Progenitor cell of endocrine pancreas (in vitro differentiated cells): Measurements from ENCODE around the gene SLC17A8. TPM values are rescaled to one million over a fixed set of nuclear protein-coding genes. Genes with fewer than 3 reads are reported as not detected.
"Not testable (repeated sequence)": the region's sequence is repeated elsewhere in the genome, so short reads cannot be mapped to it uniquely, and the experiment has no call there.

Experiments
- DNase-seq: peaks from one replicate; pipeline ENCODE4 v3.0.0; 2021; ENCODE audit warnings: low spot score; ENCODE audit not compliant: unreplicated experiment
- H3K27ac Mint-ChIP-seq: 2 replicates; pipeline ENCODE4 v1.8.0; 2021; ENCODE audit warnings: mild to moderate bottlenecking, moderate library complexity, mixed read lengths
- H3K27me3 Mint-ChIP-seq: 2 replicates; pipeline ENCODE4 v1.8.0; 2021; ENCODE audit warnings: mixed read lengths
- H3K36me3 Mint-ChIP-seq: 2 replicates; pipeline ENCODE4 v1.8.0; 2022; ENCODE audit warnings: mixed read lengths; ENCODE audit not compliant: insufficient read depth
- H3K4me1 Mint-ChIP-seq: 2 replicates; pipeline ENCODE4 v1.8.0; 2021; ENCODE audit warnings: low read depth, mixed read lengths
- H3K4me3 Mint-ChIP-seq: 2 replicates; pipeline ENCODE4 v1.8.0; 2021; ENCODE audit warnings: low read depth, mild to moderate bottlenecking, moderate library complexity, mixed read lengths
- H3K9me3 Mint-ChIP-seq: 2 replicates; pipeline ENCODE4 v1.8.0; 2021; ENCODE audit warnings: low read depth, mixed read lengths
- total RNA-seq: library from RNA; stranded (reverse); gene quantifications from 2 replicates; pipeline ENCODE4 v1.2.1, GENCODE V29; 2021
- TF ChIP-seq, protein P1 (sequence below): fragments of 200-600 bp; sonication (generic); IDR thresholded peaks from one replicate; pipeline ENCODE4 v1.5.0; 2021; ENCODE audit warnings: antibody characterized with exemption, mild to moderate bottlenecking; ENCODE audit not compliant: unreplicated experiment

The SLC17A8 gene
- total RNA-seq, 1 donor from 2014 or later = 1.5 TPM

DNA sequence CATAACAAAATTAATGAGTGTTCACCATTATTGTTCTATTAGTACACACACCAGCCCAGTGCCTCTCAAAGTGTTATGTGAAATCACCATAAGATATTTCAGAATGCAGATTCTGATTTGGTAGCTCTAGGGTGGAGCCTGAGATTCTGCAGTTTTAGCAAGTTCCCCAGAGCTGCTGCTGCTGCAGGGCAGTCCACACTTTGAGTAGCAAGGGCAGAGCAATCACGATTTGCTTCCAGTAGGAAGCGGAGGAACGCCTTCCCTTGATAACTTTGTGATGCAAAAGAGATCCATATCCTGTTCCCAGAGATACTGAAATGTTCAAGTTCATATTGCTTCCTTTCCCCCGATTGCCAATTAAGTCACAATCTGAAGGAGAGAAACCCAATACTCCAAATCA is 57.9 kb downstream of the SLC17A8 start:
- no peak overlapping the region for H3K4me3 Mint-ChIP-seq
- no peaks in the 10 kb centered on the region for H3K36me3 Mint-ChIP-seq
- no peaks in the 10 kb centered on the region for H3K27me3 Mint-ChIP-seq
- H3K4me1 Mint-ChIP-seq = no peaks in the 10 kb centered on the region
- no peak for DNase-seq
- TF ChIP-seq, protein P1, sequence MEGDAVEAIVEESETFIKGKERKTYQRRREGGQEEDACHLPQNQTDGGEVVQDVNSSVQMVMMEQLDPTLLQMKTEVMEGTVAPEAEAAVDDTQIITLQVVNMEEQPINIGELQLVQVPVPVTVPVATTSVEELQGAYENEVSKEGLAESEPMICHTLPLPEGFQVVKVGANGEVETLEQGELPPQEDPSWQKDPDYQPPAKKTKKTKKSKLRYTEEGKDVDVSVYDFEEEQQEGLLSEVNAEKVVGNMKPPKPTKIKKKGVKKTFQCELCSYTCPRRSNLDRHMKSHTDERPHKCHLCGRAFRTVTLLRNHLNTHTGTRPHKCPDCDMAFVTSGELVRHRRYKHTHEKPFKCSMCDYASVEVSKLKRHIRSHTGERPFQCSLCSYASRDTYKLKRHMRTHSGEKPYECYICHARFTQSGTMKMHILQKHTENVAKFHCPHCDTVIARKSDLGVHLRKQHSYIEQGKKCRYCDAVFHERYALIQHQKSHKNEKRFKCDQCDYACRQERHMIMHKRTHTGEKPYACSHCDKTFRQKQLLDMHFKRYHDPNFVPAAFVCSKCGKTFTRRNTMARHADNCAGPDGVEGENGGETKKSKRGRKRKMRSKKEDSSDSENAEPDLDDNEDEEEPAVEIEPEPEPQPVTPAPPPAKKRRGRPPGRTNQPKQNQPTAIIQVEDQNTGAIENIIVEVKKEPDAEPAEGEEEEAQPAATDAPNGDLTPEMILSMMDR = no peak
- H3K27ac Mint-ChIP-seq = no peak overlapping the region
- no peaks in the 10 kb centered on the region for H3K9me3 Mint-ChIP-seq

DNA sequence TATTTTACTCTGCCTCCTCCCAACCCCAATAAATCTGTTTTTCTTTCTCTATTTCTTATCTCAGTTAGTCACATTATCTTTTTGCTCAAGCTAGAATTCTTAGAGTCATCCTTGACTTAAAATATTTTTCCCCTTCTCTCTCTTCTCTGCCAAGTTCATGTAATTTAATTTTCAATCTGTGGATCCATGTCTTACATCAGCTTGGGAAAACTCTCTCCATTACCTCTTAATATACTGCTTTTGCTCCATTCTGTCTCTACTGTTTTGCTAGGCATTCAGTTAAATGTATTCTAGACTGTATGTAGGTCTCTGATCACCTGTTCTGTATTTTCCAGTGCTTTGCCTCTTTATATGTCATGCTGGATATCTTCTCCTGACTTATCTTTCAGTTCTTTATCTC is 65.8 kb downstream of the SLC17A8 start:
- Mint-ChIP-seq H3K4me3 (no peak overlapping the region), H3K27ac (no peak overlapping the region), H3K27me3 (no peaks in the 10 kb centered on the region), H3K36me3 (no peaks in the 10 kb centered on the region), H3K4me1 (no peaks in the 10 kb centered on the region), H3K9me3 (peaks cover 6% of the 10 kb centered on the region)
- TF ChIP-seq, protein P1 = no peak
- DNase-seq = no peak

DNA sequence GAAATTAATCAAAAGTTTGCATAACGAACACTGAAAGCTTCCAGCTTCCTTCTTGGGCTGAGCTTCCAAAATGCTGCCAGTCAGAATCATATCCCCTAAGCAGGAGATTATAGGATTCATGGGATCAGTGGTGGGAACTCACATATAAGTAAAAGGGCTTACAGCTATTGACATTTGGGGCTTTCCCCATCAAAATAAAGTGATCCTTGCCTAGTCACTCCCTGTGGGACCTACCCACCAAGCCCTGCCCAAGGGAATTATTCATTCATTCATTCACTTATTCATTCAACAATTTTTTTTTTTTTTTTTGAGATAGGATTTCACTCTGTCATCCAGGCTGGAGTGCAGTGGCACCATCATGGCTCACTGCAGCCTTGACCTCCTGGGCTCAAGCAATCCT is 69.3 kb downstream of the SLC17A8 start:
- H3K36me3 Mint-ChIP-seq = no peaks in the 10 kb centered on the region
- no peak overlapping the region for H3K27ac Mint-ChIP-seq
- TF ChIP-seq, protein P1 = no peak
- no peaks in the 10 kb centered on the region for H3K27me3 Mint-ChIP-seq
- no peak overlapping the region for H3K4me3 Mint-ChIP-seq
- H3K9me3 Mint-ChIP-seq = peaks cover 6% of the 10 kb centered on the region
- no peaks in the 10 kb centered on the region for H3K4me1 Mint-ChIP-seq
- DNase-seq = no peak

DNA sequence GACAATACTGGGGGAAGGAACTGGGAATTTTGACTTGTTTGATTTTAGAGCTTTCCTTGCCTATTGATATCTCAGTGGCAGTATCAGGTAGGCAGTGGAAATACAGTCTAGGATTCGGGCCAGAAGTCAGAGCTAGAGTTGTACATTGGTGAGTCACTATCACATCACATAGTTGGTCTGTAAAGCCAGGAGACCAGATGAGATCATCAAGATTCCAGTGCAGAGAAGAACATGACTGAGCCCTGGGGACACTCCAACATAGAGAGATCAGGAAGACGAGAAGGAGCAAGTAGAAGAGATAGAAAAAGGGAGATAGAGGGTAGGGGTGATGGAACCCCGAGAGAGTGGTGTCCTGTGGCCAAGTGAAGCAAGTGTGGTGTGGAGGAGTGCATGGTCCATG is 70.2 kb downstream of the SLC17A8 start:
- Mint-ChIP-seq H3K27me3 (no peaks in the 10 kb centered on the region), H3K9me3 (peaks cover 6% of the 10 kb centered on the region), H3K27ac (no peak overlapping the region), H3K4me3 (no peak overlapping the region), H3K36me3 (no peaks in the 10 kb centered on the region), H3K4me1 (no peaks in the 10 kb centered on the region)
- TF ChIP-seq, protein P1 = no peak
- DNase-seq = no peak

DNA sequence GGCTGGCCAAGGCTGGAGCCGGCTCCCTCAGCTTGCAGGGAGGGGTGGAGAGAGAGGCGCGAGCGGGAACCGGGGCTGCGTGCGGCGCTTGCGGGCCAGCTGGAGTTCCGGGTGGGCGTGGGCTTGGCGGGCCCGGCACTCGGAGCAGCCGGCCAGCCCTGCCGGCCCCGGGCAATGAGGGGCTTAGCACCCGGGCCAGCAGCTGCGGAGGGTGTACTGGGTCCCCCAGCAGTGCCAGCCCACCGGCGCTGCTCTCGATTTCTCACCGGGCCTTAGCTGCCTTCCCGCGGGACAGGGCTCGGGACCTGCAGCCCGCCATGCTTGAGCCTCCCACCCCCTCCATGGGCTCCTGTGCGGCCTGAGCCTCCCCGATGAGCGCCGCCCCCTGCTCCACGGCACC is 73.4 kb downstream of the SLC17A8 start:
- not testable (repeated sequence) for H3K4me1 Mint-ChIP-seq, H3K4me3 Mint-ChIP-seq, H3K36me3 Mint-ChIP-seq, H3K9me3 Mint-ChIP-seq, H3K27me3 Mint-ChIP-seq, H3K27ac Mint-ChIP-seq, DNase-seq

DNA sequence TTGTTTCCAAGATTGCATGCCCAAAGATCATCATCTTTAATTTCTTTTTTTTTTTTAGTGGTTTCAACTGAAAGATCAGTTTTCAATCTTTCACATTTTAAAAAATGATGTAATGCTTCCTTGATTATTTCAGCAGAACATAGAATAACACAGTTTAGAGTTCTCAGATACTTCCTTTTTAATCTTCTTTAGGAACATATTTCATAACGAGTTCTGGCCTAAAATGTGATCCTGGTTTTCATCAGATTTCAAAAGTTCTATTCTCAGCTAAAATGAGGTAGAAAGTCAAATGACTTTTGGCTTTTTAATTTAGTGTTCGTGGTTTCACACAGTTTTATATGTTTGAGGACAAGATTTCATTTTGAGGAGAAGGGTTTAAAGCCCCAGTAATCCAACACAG is 76.8 kb downstream of the SLC17A8 start:
- H3K4me3 Mint-ChIP-seq = no peak overlapping the region

More for the DNA sequence above, 76.8 kb downstream of the SLC17A8 start:
- H3K27ac Mint-ChIP-seq = no peak overlapping the region
- H3K9me3 Mint-ChIP-seq = peaks cover 3% of the 10 kb centered on the region
- no peaks in the 10 kb centered on the region for H3K27me3 Mint-ChIP-seq
- peaks cover 9% of the 10 kb centered on the region for H3K4me1 Mint-ChIP-seq
- H3K36me3 Mint-ChIP-seq = no peaks in the 10 kb centered on the region
- TF ChIP-seq, protein P1 = no peak
- no peak for DNase-seq
